ENCODE data around the gene CACNA2D1.

- no peak for TF ChIP-seq CTCF (IDR thresholded peaks at IDR 0.05)
- no peak for TF ChIP-seq POLR2A (IDR thresholded peaks at IDR 0.05)
Observed at GRCh38 chr7:82464372-82464771, 20.8 kb upstream of the CACNA2D1 start.
